Chondrocyte (in vitro differentiated cells): ENCODE measurements around the gene ADAMTSL1. TPM values are rescaled to one million over a fixed set of nuclear protein-coding genes. Genes with fewer than 3 reads are reported as not detected.
A peak's percentile ranks its signal among the peaks of the same experiment; 100 is the strongest.

Source experiments
- DNase-seq: peaks from one replicate; pipeline ENCODE4 v3.0.0; 2021; ENCODE audit warnings: mixed read lengths, low spot score
- H3K27ac Mint-ChIP-seq: one replicate; pipeline ENCODE4 v1.8.0; 2021; ENCODE audit warnings: mild to moderate bottlenecking, moderate library complexity, mixed read lengths; ENCODE audit not compliant: unreplicated experiment
- H3K27me3 Mint-ChIP-seq: 2 replicates; pipeline ENCODE4 v1.8.0; 2021; ENCODE audit warnings: low read depth, mixed read lengths
- H3K36me3 Mint-ChIP-seq: 2 replicates; pipeline ENCODE4 v1.8.0; 2021; ENCODE audit warnings: low read depth, mixed read lengths
- H3K4me1 Mint-ChIP-seq: 2 replicates; pipeline ENCODE4 v1.8.0; 2021; ENCODE audit warnings: low read depth, mild to moderate bottlenecking, mixed read lengths
- H3K4me3 Mint-ChIP-seq: one replicate; pipeline ENCODE4 v1.8.0; 2021; ENCODE audit warnings: mild to moderate bottlenecking, moderate library complexity, mixed read lengths; ENCODE audit not compliant: unreplicated experiment
- H3K9me3 Mint-ChIP-seq: 2 replicates; pipeline ENCODE4 v1.8.0; 2021; ENCODE audit warnings: low read depth, mixed read lengths
- CTCF ChIP-seq: fragments of 200-600 bp; sonication (generic); IDR thresholded peaks from 2 replicates; pipeline ENCODE4 v1.5.0; 2021; ENCODE audit warnings: antibody characterized with exemption, mild to moderate bottlenecking, moderate library complexity
- total RNA-seq: library from RNA; stranded (reverse); gene quantifications from 3 replicates; pipeline ENCODE4 v1.2.1, GENCODE V29; 2021

Gene ADAMTSL1
- total RNA-seq, 1 donor from 2014 or later = 1.0 TPM

DNA sequence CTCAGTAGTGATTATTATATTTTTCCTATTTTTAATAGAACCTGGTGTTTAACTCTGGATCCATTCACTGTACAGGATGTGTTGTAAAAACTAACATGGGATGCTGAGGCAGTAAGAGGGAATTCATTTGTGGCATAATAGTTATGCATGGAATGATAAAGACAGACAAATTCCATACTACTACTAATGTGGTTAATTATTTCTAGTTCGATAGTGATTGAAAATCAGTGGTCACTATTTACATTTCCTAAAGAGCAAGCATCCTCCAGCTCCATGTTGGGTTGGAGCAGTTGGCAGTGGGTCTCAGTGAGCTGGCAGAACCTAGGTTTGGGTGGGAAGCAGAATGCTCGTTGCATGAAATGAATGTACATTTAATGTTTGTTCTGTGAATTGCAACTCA, 436.5 kb downstream of the ADAMTSL1 start:
- no peak overlapping the region for H3K27ac Mint-ChIP-seq
- H3K36me3 Mint-ChIP-seq = no peaks in the 10 kb centered on the region
- no peak overlapping the region for H3K4me3 Mint-ChIP-seq
- no peak for TF ChIP-seq CTCF
- DNase-seq = no peak
- H3K9me3 Mint-ChIP-seq = no peaks in the 10 kb centered on the region
- H3K4me1 Mint-ChIP-seq = peaks cover 36% of the 10 kb centered on the region
- no peaks in the 10 kb centered on the region for H3K27me3 Mint-ChIP-seq

GRCh38 chr9:18910916-18911315, 437.0 kb downstream of the ADAMTSL1 start:
- no peak for TF ChIP-seq CTCF
- peaks cover 31% of the 10 kb centered on the region for H3K4me1 Mint-ChIP-seq
- no peaks in the 10 kb centered on the region for H3K27me3 Mint-ChIP-seq
- DNase-seq = no peak
- H3K4me3 Mint-ChIP-seq = no peak overlapping the region
- peak overlapping the region; percentile 60 for H3K27ac Mint-ChIP-seq
- H3K9me3 Mint-ChIP-seq = no peaks in the 10 kb centered on the region
- no peaks in the 10 kb centered on the region for H3K36me3 Mint-ChIP-seq

GRCh38 chr9:18911714-18912342, 437.9 kb downstream of the ADAMTSL1 start:
- TF ChIP-seq CTCF = no peak

DNA sequence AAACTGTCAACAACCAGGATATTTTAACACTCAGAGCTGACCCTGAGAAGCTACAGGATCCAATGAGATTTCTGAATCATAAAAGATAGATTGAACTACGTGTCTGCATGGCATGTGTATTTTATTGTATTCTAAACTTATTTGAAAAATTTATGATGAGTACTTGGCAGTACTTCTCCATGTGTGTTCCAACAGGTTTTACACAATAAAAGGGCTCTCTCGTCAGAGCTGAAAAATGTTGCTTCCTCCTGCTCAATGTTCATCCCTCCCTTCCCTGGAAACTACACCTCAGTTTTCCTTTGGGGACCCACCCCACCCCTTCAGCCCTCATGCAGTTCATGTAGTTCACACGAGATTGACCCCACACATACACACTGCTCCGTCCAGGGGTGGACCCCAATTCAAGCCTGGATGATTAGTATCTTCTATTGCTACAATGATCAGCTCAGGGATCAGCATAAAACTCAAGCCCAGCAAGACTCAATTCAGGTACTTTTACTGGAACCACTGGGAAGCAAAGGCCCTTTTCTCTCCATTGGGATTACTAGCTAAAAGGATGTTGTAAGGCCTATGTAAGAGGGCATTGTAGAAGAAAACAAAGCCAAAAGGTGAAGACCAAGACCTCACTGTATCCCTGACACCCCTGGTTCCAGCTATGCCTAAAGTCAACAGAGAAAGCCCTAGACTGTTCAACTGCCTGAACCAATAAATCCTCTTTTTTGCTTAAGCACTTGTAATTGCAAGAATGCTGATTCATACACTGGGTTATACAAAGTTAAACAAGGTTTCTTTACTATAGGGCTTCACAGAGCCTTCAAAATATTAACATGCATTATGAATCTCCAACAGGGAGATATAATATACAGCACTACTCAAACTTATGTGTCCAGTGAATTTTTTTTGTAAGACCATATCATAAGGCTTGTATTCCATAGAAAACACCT, 446.5 kb downstream of the ADAMTSL1 start:
- no peak for TF ChIP-seq CTCF
- Mint-ChIP-seq H3K4me1 (peaks cover 26% of the 10 kb centered on the region), H3K4me3 (no peak overlapping the region), H3K9me3 (no peaks in the 10 kb centered on the region), H3K27me3 (no peaks in the 10 kb centered on the region), H3K36me3 (no peaks in the 10 kb centered on the region), H3K27ac (no peak overlapping the region)
- DNase-seq = no peak

More at GRCh38 chr9:18911714-18912342, 437.9 kb downstream of the ADAMTSL1 start:
- Mint-ChIP-seq H3K27ac (no peak overlapping the region), H3K4me3 (no peak overlapping the region), H3K9me3 (no peaks in the 10 kb centered on the region), H3K4me1 (peaks cover 22% of the 10 kb centered on the region), H3K36me3 (no peaks in the 10 kb centered on the region), H3K27me3 (no peaks in the 10 kb centered on the region)
- DNase-seq = no peak

DNA sequence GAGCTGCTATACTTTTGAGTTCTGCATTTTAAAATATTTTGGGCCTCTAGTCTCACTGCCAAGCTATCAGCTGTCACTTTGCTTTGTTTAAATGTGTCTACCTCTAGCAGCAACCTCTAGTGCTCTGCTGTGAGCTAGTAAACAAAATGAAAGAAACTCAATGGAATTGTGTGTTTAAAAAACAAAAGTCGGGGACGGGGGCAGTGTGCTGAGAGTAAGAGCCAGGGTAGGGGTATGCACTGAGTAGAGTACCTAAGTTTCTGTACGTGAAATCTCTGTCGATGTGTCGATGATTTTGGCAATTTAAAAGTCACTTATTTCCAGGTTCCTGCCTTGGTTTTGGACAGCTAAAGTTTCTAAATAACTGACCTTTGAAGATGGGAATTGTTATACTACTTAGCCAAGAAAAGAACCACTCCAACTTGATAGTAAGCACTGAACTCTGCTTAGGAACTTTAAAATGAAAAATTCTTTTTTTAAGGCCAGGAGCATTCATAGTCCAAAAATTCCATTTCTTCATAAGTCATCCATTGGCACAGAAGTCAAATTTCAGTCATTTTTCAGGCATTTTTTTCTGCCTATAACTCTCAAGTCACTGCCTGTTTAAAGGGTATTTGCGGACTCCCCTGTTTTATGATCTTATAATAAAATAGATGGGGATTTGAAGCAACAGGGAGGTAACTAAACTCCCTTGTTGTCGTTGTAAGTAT, 447.6 kb downstream of the ADAMTSL1 start:
- no peak for DNase-seq
- Mint-ChIP-seq H3K4me3 (no peak overlapping the region), H3K27me3 (no peaks in the 10 kb centered on the region), H3K9me3 (no peaks in the 10 kb centered on the region), H3K36me3 (no peaks in the 10 kb centered on the region), H3K4me1 (peaks cover 26% of the 10 kb centered on the region), H3K27ac (peak overlapping the region; percentile 29)
- no peak for TF ChIP-seq CTCF
